ENCODE results near the gene SEC14L6. TPM values are rescaled to one million over a fixed set of nuclear protein-coding genes. Genes with fewer than 3 reads are reported as not detected.

The SEC14L6 gene
- polyA plus RNA-seq, 3 donors: not detected

GRCh38 chr22:30586414-30586813 lies 39.9 kb upstream of the SEC14L6 start:
- Histone ChIP-seq H3K4me1 (ENCODE audit: control insufficient read depth in 1 of 2, insufficient read depth in 2 of 2, low read length in 2 of 2) (peaks cover 7 to 12% of the 10 kb centered on the region in 2 donors), H3K9me3 (replicated peaks in 1 of 2; ENCODE audit: control insufficient read depth in 1 of 2, insufficient read depth in 1 of 2, low read length in 2 of 2) (no peaks in the 10 kb centered on the region), H3K27me3 (ENCODE audit: control insufficient read depth in 2 of 2, insufficient read depth in 2 of 2, low read length in 2 of 2) (no peaks in the 10 kb centered on the region), H3K27ac (ENCODE audit: low read depth in 1 of 2, low read length in 2 of 2) (no peak overlapping the region), H3K79me2 (ENCODE audit: insufficient read depth, low read length) (peaks cover 25% of the 10 kb centered on the region), H3K9ac (ENCODE audit: insufficient read depth, low read length, poor library complexity, severe bottlenecking) (no peak overlapping the region), H3K36me3 (replicated peaks in 1 of 2; ENCODE audit: control insufficient read depth in 1 of 2, insufficient read depth in 2 of 2, low read length in 2 of 2) (peaks cover 79 to 83% of the 10 kb centered on the region in 2 donors), H3K4me2 (replicated peaks; ENCODE audit: extremely low read depth, low read length, poor library complexity, severe bottlenecking) (no peak overlapping the region), H4K20me1 (ENCODE audit: insufficient read depth, low read length) (peaks cover 5% of the 10 kb centered on the region), H2AFZ (ENCODE audit: insufficient read depth, low read depth, low read length, poor library complexity, severe bottlenecking) (no peak overlapping the region), H3K4me3 (replicated peaks in 1 of 3; ENCODE audit: low read depth in 2 of 3, low read length in 3 of 3) (no peak overlapping the region)
- Mint-ChIP-seq H3K27ac (peak overlapping the region in 5 of 7 donors; percentile 11 to 81 (median 26)), H3K36me3 (peaks cover 71 to 84% of the 10 kb centered on the region in 2 donors), H3K4me3 (no peak overlapping the region), H3K4me1 (peaks cover 5% of the 10 kb centered on the region), H3K27me3 (ENCODE audit: low read depth in 3 of 3) (no peaks in the 10 kb centered on the region), H3K9me3 (no peaks in the 10 kb centered on the region)
- no peak for DNase-seq
- 97% methylated on average over 5 of the region's 8 CpGs for WGBS (ENCODE audit: insufficient coverage)
- intact Hi-C loops (cut with micrococcal nuclease): no loop called here
- no peak for TF ChIP-seq CTCF (IDR thresholded peaks at IDR 0.05)

DNA sequence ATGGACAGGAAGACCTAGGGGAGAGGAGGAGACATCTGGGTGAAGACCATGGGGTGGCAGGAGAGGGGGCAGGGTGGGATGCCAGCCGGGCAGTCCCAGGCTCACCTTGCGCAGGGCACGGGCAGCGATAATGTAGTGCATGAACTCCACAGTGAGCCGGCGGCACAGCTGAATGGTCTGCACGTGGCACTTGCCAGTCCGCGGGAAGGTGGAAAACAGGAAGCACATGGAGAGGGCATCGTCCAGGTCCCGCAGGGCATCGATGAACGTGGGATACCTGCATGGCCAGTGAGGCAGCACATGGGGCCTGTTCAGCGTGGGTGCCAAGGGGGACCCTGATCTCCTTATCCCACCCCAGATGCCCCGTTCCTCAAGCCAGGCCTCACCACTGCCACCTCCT lies 37.9 kb upstream of the SEC14L6 start:
- no peaks in the 10 kb centered on the region for H3K4me1 Mint-ChIP-seq
- no peak for DNase-seq
- Histone ChIP-seq H3K9me3 (replicated peaks in 1 of 2; ENCODE audit: control insufficient read depth in 1 of 2, insufficient read depth in 1 of 2, low read length in 2 of 2) (no peaks in the 10 kb centered on the region), H3K4me2 (replicated peaks; ENCODE audit: extremely low read depth, low read length, poor library complexity, severe bottlenecking) (no peak overlapping the region), H3K9ac (ENCODE audit: insufficient read depth, low read length, poor library complexity, severe bottlenecking) (no peak overlapping the region), H3K4me1 (ENCODE audit: control insufficient read depth in 1 of 2, insufficient read depth in 2 of 2, low read length in 2 of 2) (no peaks in the 10 kb centered on the region), H4K20me1 (ENCODE audit: insufficient read depth, low read length) (peaks cover 3% of the 10 kb centered on the region), H3K36me3 (replicated peaks in 1 of 2; ENCODE audit: control insufficient read depth in 1 of 2, insufficient read depth in 2 of 2, low read length in 2 of 2) (peaks cover 98 to 100% of the 10 kb centered on the region in 2 donors), H3K27me3 (ENCODE audit: control insufficient read depth in 2 of 2, insufficient read depth in 2 of 2, low read length in 2 of 2) (no peaks in the 10 kb centered on the region), H3K4me3 (replicated peaks in 1 of 3; ENCODE audit: low read depth in 2 of 3, low read length in 3 of 3) (no peak overlapping the region), H2AFZ (ENCODE audit: insufficient read depth, low read depth, low read length, poor library complexity, severe bottlenecking) (no peak overlapping the region), H3K27ac (ENCODE audit: low read depth in 1 of 2, low read length in 2 of 2) (no peak overlapping the region), H3K79me2 (ENCODE audit: insufficient read depth, low read length) (peaks cover 5% of the 10 kb centered on the region)
- peak overlapping the region in 1 of 7 donors; percentile 68 for H3K27ac Mint-ChIP-seq
- no peaks in the 10 kb centered on the region for H3K27me3 Mint-ChIP-seq (ENCODE audit: low read depth in 3 of 3)
- no peak overlapping the region for H3K4me3 Mint-ChIP-seq
- no peak for TF ChIP-seq CTCF (IDR thresholded peaks at IDR 0.05)
- intact Hi-C loops (cut with micrococcal nuclease): no loop called here
- WGBS (ENCODE audit: insufficient coverage): 94% methylated on average over 15 of the region's 15 CpGs
- no peaks in the 10 kb centered on the region for H3K9me3 Mint-ChIP-seq
- peaks cover 90 to 100% of the 10 kb centered on the region in 2 donors for H3K36me3 Mint-ChIP-seq

Measured in CD14-positive monocyte (primary cell).